GM10847 (cell line): ENCODE measurements around the gene NCAPG2.

Source experiments
- POLR2A ChIP-seq: IDR thresholded peaks from 2 replicates; pipeline ENCODE4 v1.6.1; 2011; ENCODE audit not compliant: insufficient read length; ENCODE audit errors: extremely low read depth

NCAPG2 gene

DNA sequence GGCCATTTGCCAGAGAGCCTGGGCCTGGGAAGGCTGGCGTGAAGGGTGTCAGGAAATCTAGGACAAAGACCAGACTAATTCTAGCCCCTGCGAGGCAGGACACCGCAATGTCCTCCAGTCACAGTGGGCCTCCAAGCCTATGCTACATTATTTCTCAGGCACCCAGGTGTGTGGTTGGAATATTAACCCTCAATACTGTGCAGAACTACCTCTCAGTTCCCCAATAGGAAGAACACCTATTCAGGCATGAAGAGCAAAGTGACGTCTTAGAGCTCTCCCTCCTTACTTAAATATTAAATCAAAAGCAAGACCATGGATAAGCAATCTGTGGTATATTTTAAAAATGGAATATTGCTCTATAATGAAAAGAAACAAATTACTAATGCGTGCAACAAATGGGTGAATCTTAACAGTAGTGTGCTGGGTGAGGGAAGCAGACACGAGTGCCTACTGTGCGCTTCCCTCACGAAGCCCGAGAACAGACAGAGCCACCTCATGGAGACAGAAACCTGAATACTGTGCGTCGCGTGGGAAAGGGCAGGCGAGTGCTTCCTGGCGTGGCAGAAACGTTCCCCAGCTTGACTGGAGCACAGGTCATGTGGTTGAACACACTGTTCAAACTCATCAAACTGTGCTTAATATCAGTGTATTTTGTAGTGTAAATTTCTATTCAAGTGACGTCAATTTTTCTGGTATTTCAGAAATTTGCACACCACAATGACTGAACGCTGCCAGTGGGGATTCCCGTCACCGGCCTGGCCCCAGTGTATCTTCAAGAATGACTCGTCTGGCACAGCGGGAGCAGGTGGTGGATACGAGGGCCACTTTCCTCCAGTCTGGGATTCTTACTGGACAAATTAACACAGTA lies 101.5 kb downstream of the NCAPG2 start:
- TF ChIP-seq POLR2A = no peak

DNA sequence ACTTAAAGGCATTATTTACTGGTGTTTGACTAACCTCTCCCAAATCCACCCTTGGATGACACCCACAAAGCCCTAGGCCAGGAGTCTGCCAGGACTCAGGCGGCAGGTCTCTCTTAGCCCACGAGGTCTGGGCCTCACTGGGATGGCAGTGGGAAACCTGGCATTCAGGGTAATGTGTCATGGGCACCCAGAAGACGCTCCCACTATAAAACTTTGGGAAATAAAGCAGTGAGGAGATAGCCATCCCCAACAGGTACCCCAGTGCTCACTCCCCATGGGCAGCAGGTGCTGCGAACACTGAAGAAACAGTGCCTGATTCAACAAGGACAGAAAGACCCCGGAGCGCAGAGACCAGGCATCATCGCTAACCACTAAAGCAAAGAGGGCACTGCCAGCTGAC lies 102.6 kb downstream of the NCAPG2 start:
- TF ChIP-seq POLR2A = no peak

DNA sequence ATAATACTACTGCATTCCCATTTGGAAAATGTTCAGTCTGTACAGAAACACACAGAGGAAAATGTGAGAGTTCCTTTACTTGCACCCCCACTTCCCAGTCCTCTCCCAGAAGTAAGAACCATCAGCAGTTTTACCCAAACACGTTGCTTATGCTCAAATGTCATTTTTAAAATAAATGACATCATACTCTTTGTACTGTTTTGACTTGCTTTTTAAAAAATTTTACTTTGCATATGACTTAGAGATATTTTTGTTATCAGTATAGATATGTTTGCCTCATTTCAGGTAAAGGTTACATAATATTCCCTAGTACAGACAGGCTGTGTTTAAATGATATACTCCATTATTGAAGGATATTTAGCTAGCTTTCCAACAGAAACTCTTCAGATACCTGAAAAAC lies 103.5 kb downstream of the NCAPG2 start:
- no peak for TF ChIP-seq POLR2A

DNA sequence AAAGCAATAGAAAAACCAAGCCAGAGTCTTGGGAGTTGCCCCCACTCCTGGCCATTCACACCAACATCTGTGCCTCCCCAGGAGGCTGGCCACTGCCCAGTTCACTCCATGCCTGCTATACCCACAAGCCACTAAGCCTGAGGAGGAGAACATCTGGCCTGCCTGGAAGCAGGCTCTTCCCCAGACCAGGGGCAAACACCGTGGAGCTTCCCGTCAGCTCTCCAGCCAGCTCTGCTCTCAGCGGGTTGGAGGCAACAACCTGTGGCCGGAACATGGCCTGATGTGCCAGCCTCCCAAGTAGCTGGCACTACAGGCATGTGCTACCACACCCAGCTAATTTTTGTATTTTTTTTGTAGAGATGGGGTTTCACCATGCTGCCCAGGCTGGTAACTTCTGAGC lies 107.9 kb downstream of the NCAPG2 start:
- no peak for TF ChIP-seq POLR2A

DNA sequence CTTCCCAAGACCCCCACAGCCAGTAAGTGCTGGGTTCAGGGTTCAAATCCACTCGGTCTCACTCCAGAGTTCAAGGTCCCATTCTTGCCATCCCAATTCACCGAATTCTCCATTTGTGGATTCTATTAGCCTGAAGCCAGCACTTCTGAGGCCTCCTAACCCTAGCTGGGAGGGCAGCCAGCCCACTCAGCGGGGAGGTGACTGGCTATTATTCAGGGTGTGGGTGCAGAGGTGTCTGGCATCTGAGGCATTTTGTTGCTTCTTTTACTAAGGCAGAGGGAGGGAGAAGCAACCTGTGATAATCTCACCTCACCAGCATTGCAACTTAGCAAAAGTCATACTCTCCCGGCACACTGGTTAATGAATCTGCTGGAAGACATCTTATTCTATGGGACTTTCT lies 108.3 kb downstream of the NCAPG2 start:
- TF ChIP-seq POLR2A = no peak

DNA sequence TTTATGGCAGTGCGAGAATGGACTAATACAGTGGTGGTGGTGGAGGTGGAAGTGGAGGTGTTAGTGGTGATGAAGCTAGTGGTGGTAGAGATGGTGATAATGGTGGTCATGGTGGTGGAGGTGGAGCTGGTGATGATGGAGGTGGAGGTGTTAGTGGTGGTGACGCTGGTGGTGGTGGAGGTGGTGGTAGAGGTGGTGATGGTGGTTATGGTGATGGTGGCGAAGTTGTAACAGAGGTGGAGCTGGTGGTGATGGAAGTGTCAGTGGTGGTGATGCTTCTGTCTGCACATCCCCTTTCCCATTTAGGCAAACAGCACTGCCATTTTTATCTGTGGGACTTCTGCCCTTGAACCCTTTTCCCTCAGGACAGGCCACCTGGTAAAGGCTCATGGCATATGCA lies 109.5 kb downstream of the NCAPG2 start:
- no peak for TF ChIP-seq POLR2A

DNA sequence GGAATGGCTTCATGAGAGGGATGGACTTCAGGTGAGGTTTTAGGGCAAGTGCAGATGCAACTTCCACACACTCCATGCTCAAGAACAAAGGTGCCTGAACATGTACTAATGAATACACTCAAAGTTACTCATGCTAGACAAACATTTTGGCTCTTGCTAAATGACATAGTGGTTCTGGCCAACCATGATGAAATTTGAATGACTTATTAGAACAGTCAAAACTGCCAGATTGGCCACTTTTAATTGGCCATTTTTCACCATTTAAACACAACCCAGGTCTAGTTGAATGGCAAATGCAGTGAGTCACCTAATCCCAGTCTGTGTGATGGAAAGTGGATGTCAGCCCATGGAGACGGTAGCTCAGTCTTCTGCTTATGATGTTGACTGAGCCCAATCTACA lies 112.1 kb downstream of the NCAPG2 start:
- TF ChIP-seq POLR2A = no peak

DNA sequence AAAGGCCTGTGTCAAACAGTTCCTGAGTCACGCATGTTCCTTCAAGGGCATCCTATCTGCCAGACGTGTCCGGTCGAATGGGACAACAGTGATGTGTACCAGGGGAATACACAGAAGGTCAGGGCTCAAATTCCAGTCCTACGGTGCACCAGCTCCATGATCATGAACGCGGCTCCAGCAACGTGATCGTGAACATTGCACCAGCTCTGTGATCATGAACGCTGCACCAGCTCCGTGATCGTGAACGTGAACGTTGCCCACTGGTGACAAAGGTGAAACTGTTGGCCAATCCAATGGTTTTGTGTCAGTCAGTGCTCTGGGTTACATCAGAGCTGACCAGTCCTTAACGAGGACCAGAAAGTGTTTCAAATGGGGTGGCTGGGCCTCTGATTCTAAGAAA lies 112.7 kb downstream of the NCAPG2 start:
- no peak for TF ChIP-seq POLR2A

DNA sequence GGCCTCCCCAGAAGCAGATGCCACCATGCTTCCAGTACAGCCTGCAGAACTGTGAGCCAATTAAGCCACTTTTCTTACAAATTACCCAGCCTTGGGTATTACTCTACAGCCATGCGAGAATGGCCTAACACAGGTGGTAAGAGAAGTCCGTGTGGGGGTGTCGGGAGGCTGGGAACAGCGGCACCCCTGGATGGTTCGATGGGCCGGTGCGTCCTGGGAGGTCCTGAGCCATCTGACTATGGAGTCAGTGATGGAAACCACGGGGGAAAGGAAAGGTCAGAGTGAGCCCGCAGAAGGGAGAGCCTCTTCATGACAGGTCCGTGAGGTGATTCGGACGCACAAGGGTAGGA lies 114.4 kb downstream of the NCAPG2 start:
- no peak for TF ChIP-seq POLR2A

DNA sequence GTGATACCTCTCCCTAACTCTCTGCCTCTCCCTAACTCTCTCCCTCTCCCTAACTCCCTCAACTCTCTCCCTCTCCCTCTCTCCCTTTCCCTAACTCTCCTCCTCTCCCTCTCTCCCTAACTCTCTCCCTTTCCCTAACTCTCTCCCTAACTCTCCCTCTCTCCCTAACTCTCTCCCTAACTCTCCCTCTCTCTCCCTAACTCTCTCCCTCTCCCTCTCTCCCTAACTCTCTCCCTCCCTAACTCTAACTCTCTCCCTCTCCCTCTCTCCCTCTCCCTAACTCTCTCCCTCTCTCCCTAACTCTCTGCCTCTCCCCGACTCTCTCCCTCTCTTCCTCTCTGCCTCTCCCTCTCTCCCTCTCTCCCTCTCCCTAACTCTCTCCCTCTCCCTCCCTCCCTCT lies 115.0 kb downstream of the NCAPG2 start:
- TF ChIP-seq POLR2A = no peak

DNA sequence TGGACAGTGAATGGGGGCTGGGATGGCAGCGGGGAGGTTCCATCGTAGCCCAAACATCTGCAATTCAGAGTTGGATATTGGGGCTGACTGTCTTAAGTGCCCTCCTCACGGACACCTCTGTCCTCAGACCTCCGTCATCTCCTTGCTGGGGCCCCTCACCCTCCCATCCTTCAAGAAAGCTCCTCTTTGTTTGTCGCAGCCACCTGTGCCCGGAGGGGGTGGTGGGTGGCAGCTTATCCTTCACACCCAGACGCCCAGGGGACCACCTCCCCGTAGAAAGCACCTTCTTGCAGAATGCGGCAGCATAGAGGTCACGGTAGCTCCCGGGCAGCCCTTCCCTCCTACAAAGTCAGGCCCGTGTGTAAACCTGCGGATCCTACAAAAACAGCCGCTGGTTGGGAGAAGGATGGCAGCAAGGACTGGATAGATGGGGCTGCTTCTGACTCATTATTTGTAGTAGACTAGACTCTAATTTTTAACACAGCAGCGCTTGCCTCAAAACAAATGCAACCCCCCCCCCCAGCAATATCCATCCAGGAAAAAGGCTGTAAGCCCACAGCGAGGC lies 115.6 kb downstream of the NCAPG2 start:
- no peak for TF ChIP-seq POLR2A

DNA sequence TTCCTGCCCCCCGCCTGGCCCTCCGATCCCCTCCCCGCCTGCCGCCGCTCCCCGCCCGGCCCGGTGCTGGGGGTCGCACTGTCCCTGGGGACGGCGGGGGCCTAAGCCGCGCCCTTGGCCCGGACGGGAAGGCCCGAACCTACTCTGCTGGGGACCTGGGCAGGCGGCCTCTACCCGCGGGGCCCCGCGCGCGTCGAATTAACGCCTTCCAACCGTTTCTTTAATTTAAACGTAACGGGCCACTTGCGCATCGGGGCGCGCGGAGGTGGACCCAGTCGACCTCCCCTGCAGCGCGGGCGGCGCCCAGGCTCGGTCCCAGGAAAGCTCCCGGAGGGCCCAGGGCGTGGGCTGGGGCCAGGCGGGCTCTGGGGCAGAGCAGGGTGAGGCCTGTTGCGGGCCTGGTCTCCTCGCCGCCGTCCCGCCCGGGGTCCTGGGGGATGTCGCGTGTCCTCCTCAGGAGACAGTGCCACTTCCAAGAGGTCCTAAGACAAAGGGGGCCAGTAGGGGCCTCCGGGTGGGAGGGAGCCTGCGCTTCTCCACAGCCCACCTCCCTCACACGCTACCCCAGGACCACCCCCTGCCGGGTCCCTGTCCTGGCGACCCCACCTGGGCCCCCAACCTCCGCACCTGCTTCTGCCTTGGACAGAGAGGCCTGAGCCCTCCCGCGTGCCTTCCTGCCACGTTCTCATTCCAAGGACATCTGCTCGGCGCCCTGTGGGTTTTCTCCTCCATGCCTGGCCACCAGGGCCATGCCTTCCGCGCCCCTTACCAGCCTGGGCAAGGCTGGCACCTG lies 116.3 kb downstream of the NCAPG2 start:
- no peak for TF ChIP-seq POLR2A

DNA sequence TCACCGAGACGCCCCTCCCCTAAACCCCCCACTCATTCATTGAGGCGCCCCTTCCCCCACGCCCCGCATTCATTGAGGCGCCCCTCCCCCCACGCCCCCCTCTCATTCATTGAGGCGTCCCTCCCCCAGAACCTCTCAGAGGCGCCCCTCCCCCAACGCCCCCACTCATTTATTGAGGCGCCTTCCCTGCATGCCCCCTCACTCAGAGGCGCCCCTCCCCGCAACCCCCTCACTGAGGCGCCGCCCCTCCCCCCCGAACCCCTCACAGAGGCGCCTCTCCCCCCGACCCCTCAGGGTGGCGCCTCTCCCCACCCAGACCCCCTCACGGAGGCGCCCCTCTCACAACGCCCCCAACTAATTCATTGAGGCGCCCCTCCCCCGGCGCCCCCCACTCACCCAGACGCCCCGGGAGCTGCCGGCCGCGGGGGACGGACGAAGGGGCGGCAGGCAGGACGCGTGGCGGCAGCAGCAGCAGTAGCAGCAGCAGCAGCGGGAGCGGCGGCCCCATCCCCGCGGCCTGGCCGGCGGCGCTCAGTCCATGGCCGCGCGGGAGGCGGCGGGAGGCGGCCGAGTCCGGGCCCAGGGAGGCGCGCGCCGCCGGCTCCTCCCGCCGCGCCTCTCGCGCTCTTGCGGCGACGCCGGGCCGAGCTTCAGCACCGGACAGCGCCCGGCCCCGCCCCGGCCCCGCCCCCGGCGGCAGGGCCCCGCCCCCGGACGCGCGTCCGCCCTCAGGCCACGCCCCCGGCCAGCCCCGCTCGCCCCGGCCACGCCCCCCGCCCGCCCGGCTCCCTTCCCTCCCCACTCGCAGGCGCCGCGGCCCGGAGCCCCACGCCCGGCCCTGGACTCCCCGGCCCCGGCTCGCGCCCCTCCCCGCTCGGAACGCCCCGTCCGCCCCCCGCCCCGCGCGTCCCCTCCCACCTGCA lies 117.2 kb downstream of the NCAPG2 start, which contains the start of gene PTPRN2:
PTPRN2 (minus strand) TSS at position 662 of the 923 bp plus-strand sequence.
- TF ChIP-seq POLR2A = no peak

DNA sequence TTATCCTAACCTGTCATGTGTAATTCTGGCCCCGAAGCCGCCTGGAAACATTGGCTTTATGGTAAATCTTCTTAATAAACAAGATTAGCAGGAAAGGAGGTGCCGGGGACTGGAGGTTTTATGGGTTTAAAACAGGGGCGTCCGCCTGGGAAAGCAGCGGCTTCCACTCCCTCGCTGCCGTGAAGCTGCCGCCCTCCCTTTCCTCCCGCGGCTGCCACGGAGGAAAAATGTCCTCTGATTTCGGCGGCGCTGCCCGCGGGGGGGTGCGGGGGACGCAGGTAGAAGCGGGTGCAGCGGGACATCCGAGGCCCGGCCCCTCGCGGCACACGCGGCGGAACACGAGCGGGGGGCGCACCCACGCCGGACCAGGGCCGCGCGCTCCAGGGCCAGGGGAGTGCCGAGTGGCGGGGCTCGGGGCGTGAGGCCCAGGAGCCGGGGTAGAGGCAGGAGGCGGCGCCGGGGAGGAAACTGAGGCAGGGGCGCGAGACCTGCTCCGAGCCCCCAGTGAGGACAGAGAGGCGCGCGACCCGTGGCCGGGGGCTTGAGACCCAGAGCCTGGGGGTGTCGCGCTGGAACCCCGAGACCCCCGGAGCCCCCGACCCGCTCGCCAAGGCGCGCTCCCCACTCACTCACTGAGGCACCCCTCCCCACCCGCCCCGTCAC lies 118.0 kb downstream of the NCAPG2 start:
- no peak for TF ChIP-seq POLR2A
